HG03280 (cell line): Measurements from ENCODE around the gene SLC2A11.
A peak's percentile ranks its signal among the peaks of the same experiment; 100 is the strongest.
"Not testable (repeated sequence)": the region's sequence is repeated elsewhere in the genome, so short reads cannot be mapped to it uniquely, and the experiment has no call there.

Experiments used
- ATAC-seq: cut with Tn5 transposase; IDR thresholded peaks from one replicate; pipeline ENCODE4 v1.9.1; 2021; ENCODE audit warnings: mild to moderate bottlenecking, moderate library complexity; ENCODE audit not compliant: unreplicated experiment

SLC2A11 gene

GRCh38 chr22:23904573-23905254 is 47.0 kb downstream of the SLC2A11 start:
- ATAC-seq = no peak

- no peak for ATAC-seq
Measured at GRCh38 chr22:23906641-23907040, 49.0 kb downstream of the SLC2A11 start.

GRCh38 chr22:23907423-23907822 is 49.7 kb downstream of the SLC2A11 start:
- ATAC-seq = not testable (repeated sequence)

- no peak for ATAC-seq
Measured at GRCh38 chr22:23908587-23909205, 51.0 kb downstream of the SLC2A11 start.

- ATAC-seq = no peak
Measured at GRCh38 chr22:23909296-23909898, 51.7 kb downstream of the SLC2A11 start.

GRCh38 chr22:23910496-23911190 is 53.0 kb downstream of the SLC2A11 start:
- no peak for ATAC-seq

- no peak for ATAC-seq
Measured at GRCh38 chr22:23911318-23911980, 53.8 kb downstream of the SLC2A11 start.

GRCh38 chr22:23912293-23912903 is 54.7 kb downstream of the SLC2A11 start:
- ATAC-seq = no peak

- ATAC-seq = no peak
Measured at GRCh38 chr22:23913306-23913660, 55.6 kb downstream of the SLC2A11 start.

GRCh38 chr22:23913661-23914353 is 56.1 kb downstream of the SLC2A11 start:
- ATAC-seq = peak; percentile 97

- no peak for ATAC-seq
Measured at GRCh38 chr22:23915290-23915689, 57.6 kb downstream of the SLC2A11 start.

GRCh38 chr22:23920267-23920611 is 62.6 kb downstream of the SLC2A11 start:
- ATAC-seq = not testable (repeated sequence)

- not testable (repeated sequence) for ATAC-seq
Measured at GRCh38 chr22:23921586-23922201, 64.0 kb downstream of the SLC2A11 start.

GRCh38 chr22:23922921-23923320 is 65.2 kb downstream of the SLC2A11 start:
- ATAC-seq = no peak

GRCh38 chr22:23925020-23925606 is 67.4 kb downstream of the SLC2A11 start:
- no peak for ATAC-seq

GRCh38 chr22:23926561-23926960 is 68.9 kb downstream of the SLC2A11 start:
- ATAC-seq = no peak
